Smooth muscle cell (in vitro differentiated cells): ENCODE results near the gene ZFR2. TPM values are rescaled to one million over a fixed set of nuclear protein-coding genes. Genes with fewer than 3 reads are reported as not detected.

Experiments
- DNase-seq: peaks from one replicate; lab custom pipeline; 2025; ENCODE audit not compliant: unreplicated experiment; lab: John Stamatoyannopoulos, UW
- H2AFZ ChIP-seq: fragments of 200-600 bp; sonication (generic); 2 replicates; pipeline ENCODE4 v1.6.0; 2016; ENCODE audit warnings: antibody characterized with exemption, low read depth, mild to moderate bottlenecking
- H3F3A ChIP-seq: fragments of 200-600 bp; sonication (generic); 2 replicates; pipeline ENCODE4 v1.6.0; 2017; ENCODE audit warnings: antibody characterized with exemption, low read depth
- H3K27ac ChIP-seq: fragments of 200-600 bp; sonication (generic); 2 replicates; pipeline ENCODE4 v1.5.1; 2016; ENCODE audit warnings: low read depth, mild to moderate bottlenecking
- H3K27me3 ChIP-seq: fragments of 200-600 bp; sonication (generic); 2 replicates; pipeline ENCODE4 v1.6.1; 2016; ENCODE audit warnings: low read depth, mild to moderate bottlenecking
- H3K36me3 ChIP-seq: fragments of 200-600 bp; sonication (generic); 2 replicates; pipeline ENCODE4 v1.5.1; 2016; ENCODE audit warnings: low read depth
- H3K4me1 ChIP-seq: fragments of 200-600 bp; sonication (generic); 2 replicates; pipeline ENCODE4 v1.5.1; 2016; ENCODE audit warnings: low read depth
- H3K4me2 ChIP-seq: fragments of 200-600 bp; sonication (generic); 2 replicates; pipeline ENCODE4 v1.6.0; 2016; ENCODE audit warnings: mild to moderate bottlenecking
- H3K4me3 ChIP-seq: fragments of 200-600 bp; sonication (generic); 2 replicates; pipeline ENCODE4 v1.5.1; 2016; ENCODE audit warnings: mild to moderate bottlenecking
- H3K79me2 ChIP-seq: fragments of 200-600 bp; sonication (generic); 2 replicates; pipeline ENCODE4 v1.6.0; 2016; ENCODE audit warnings: low read depth, mild to moderate bottlenecking
- H3K9ac ChIP-seq: fragments of 200-600 bp; sonication (generic); 2 replicates; pipeline ENCODE4 v1.6.0; 2016; ENCODE audit warnings: low read depth
- H3K9me3 ChIP-seq: fragments of 200-600 bp; sonication (generic); replicated peaks from 2 replicates; pipeline ENCODE4 v1.5.1; 2016; ENCODE audit warnings: low read depth
- H4K20me1 ChIP-seq: fragments of 200-600 bp; sonication (generic); 2 replicates; pipeline ENCODE4 v1.6.0; 2016; ENCODE audit warnings: low read depth
- CTCF ChIP-seq: fragments of 200-600 bp; sonication (generic); IDR thresholded peaks from 2 replicates; pipeline ENCODE4 v1.5.1; 2017; ENCODE audit warnings: borderline replicate concordance, mild to moderate bottlenecking, antibody characterized with exemption; ENCODE audit not compliant: insufficient read depth, poor library complexity, severe bottlenecking
- WGBS: methylation state at CpG from one replicate; pipeline ENCODE4 v1.1.7; 2016; ENCODE audit warnings: low lambda C conversion rate; 5-methylcytosine and 5-hydroxymethylcytosine counted together
- polyA plus RNA-seq: library from polyadenylated mRNA; unstranded; fragments of >200 nt; fragmentation: Nextera tagmentation; extraction: Ambion mirVana; gene quantifications from 2 replicates; pipeline ENCODE4 v1.2.1, GENCODE V29; 2016
- total RNA-seq: library from RNA; depleted of rRNA; stranded (reverse); fragments of >200 nt; gene quantifications from 2 replicates; pipeline ENCODE4 v1.2.3, GENCODE V29; 2014

The ZFR2 gene
- total and polyA plus RNA-seq, 2 experiments from 2014 or later: 0.54 to 1.8 TPM

- Histone ChIP-seq H3K4me2 (no peak overlapping the region), H3F3A (no peaks in the 10 kb centered on the region), H3K79me2 (no peaks in the 10 kb centered on the region), H3K27me3 (no peaks in the 10 kb centered on the region), H3K9me3 (no peaks in the 10 kb centered on the region), H4K20me1 (no peaks in the 10 kb centered on the region), H3K4me1 (no peaks in the 10 kb centered on the region), H2AFZ (no peak overlapping the region), H3K9ac (no peak overlapping the region), H3K36me3 (no peaks in the 10 kb centered on the region), H3K27ac (no peak overlapping the region), H3K4me3 (no peak overlapping the region)
- no peak for DNase-seq
- no peak for TF ChIP-seq CTCF
- 91% methylated on average over 13 of the region's 14 CpGs for WGBS
These were observed 39.6 kb upstream of the ZFR2 start for GRCh38 chr19:3908266-3909054.

DNA sequence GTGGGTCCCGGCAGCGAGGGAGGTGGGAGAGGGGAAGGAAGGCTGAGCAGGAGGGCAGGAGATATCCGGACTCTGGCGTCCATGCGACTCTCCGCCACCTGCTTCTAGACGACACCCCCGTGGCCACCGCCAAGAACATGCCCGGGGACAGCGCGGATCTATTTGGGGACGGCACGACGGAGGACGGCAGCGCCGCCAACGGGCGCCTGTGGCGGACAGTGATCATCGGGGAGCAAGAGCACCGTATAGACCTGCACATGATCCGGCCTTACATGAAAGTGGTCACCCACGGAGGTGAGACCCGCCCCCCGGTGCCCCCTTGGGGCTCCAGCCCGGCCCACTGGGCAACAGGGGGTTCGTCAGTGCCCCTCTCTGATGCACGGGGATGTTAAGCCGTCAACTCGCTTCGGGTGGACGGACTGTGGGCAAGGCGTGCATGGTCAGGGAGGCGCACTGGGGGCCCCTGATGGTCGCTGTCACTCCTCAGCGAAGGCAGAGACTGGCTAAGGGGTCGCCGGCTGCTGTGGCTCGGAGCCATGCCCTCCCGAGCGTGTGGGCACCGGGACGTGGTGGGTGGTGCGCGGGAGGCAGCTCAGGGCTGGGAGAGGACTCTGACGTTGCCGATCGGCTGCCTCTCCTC lies 38.9 kb upstream of the ZFR2 start:
- H3K27me3 ChIP-seq: no peaks in the 10 kb centered on the region
- H3K9ac ChIP-seq: no peak overlapping the region
- no peaks in the 10 kb centered on the region for H4K20me1 ChIP-seq
- no peak for DNase-seq
- no peaks in the 10 kb centered on the region for H3K36me3 ChIP-seq
- no peaks in the 10 kb centered on the region for H3K4me1 ChIP-seq
- no peak overlapping the region for H3K27ac ChIP-seq
- H3K79me2 ChIP-seq: no peaks in the 10 kb centered on the region
- no peaks in the 10 kb centered on the region for H3K9me3 ChIP-seq
- WGBS: 94% methylated on average over 50 of the region's 50 CpGs
- no peak for TF ChIP-seq CTCF
- H3K4me2 ChIP-seq: no peak overlapping the region
- H2AFZ ChIP-seq: no peak overlapping the region
- no peaks in the 10 kb centered on the region for H3F3A ChIP-seq
- no peak overlapping the region for H3K4me3 ChIP-seq

DNA sequence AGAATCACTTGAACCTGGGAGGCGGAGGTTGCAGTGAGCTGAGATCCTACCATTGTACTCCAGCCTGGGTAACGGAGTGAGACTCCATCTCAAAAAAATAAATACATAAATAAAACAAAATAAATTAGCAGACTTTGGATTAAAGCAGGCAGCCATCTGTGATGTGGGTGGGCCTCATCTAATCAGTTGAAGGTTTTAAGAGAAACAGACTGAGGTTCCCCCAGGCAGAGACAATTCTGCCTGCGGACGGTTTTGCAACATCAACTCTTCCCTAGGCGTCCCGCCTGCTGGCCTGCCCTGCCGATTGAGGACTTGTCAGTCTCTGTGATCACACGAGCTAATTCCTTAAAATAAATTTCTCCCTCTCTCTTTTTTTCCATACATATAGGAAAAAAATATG lies 35.4 kb upstream of the ZFR2 start:
- TF ChIP-seq CTCF: no peak
- Histone ChIP-seq H3K4me3 (no peak overlapping the region), H4K20me1 (no peaks in the 10 kb centered on the region), H3K27ac (no peak overlapping the region), H3K9ac (no peak overlapping the region), H3K4me2 (no peak overlapping the region), H3K9me3 (no peaks in the 10 kb centered on the region), H3K4me1 (no peaks in the 10 kb centered on the region), H3K36me3 (no peaks in the 10 kb centered on the region), H3K79me2 (no peaks in the 10 kb centered on the region), H3K27me3 (no peaks in the 10 kb centered on the region), H3F3A (no peaks in the 10 kb centered on the region), H2AFZ (no peak overlapping the region)
- 90% methylated on average over 8 of the region's 8 CpGs for WGBS
- no peak for DNase-seq
